ENCODE results near the gene C16orf74.

- TF ChIP-seq, protein P1, sequence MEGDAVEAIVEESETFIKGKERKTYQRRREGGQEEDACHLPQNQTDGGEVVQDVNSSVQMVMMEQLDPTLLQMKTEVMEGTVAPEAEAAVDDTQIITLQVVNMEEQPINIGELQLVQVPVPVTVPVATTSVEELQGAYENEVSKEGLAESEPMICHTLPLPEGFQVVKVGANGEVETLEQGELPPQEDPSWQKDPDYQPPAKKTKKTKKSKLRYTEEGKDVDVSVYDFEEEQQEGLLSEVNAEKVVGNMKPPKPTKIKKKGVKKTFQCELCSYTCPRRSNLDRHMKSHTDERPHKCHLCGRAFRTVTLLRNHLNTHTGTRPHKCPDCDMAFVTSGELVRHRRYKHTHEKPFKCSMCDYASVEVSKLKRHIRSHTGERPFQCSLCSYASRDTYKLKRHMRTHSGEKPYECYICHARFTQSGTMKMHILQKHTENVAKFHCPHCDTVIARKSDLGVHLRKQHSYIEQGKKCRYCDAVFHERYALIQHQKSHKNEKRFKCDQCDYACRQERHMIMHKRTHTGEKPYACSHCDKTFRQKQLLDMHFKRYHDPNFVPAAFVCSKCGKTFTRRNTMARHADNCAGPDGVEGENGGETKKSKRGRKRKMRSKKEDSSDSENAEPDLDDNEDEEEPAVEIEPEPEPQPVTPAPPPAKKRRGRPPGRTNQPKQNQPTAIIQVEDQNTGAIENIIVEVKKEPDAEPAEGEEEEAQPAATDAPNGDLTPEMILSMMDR (IDR thresholded peaks at IDR 0.05), result no peak
- no peak for TF ChIP-seq POLR2A (IDR thresholded peaks at IDR 0.05)
These were observed 77.1 kb downstream of the C16orf74 start for GRCh38 chr16:85673529-85674417.

Measured in Peyer's patch (tissue), 4 donors.